Mucosa of descending colon (tissue), 3 donors: ENCODE results near the gene SPDYE5. TPM values are rescaled to one million over a fixed set of nuclear protein-coding genes. Genes with fewer than 3 reads are reported as not detected.
"Not testable (repeated sequence)": the region's sequence is repeated elsewhere in the genome, so short reads cannot be mapped to it uniquely, and the experiment has no call there.

ENCODE experiments used
- ATAC-seq: fragments of 200-7000 bp; cut with Tn5 transposase; one replicate; pipeline ENCODE4 v1.9.1; 2020; ENCODE audit warnings: mild to moderate bottlenecking, moderate library complexity
- DNase-seq, 3 donors: peaks; one replicate each; pipeline ENCODE4 v3.0.0-alpha.2; 2020
- H3K36me3 ChIP-seq: fragments of 200-600 bp; one replicate; pipeline ENCODE4 v1.8.0; 2021; ENCODE audit warnings: low read depth, mild to moderate bottlenecking
- H3K4me1 ChIP-seq: fragments of 200-600 bp; one replicate; pipeline ENCODE4 v1.8.0; 2021; ENCODE audit warnings: low read depth, mild to moderate bottlenecking
- H3K4me3 ChIP-seq: fragments of 200-600 bp; one replicate; pipeline ENCODE4 v1.8.0; 2021; ENCODE audit warnings: mild to moderate bottlenecking
- H3K9me3 ChIP-seq: fragments of 200-600 bp; one replicate; pipeline ENCODE4 v1.8.0; 2021; ENCODE audit warnings: mild to moderate bottlenecking
- intact Hi-C, 2 donors: fragments of 100-400 bp; cut with DNase I in 1 of 2; cut with micrococcal nuclease in 1 of 2; formaldehyde crosslinking; loops; one replicate each; pipeline versions ENCODE4 v1.11.0 to v1.11.1; 2022; cut with DNase I, micrococcal nuclease
- total RNA-seq, 3 donors: library from RNA; stranded (reverse); fragmentation: NEBNext Ultra II Directional in 2 of 3; extraction: Animal tissue kit (Norgen Biotek cat#: 25700) in 2 of 3; gene quantifications; one replicate each; pipeline versions ENCODE4 v1.2.1 to v1.2.4, GENCODE V29; 2021 to 2023
- TF ChIP-seq, protein P1 (sequence below): fragments of 200-600 bp; IDR thresholded peaks from one replicate; pipeline ENCODE4 v1.8.0; 2022; ENCODE audit warnings: antibody characterized with exemption, mild to moderate bottlenecking
- donor health status: DM: no; HTN: no; CAD: no; lungs with moderate emphysema.
- donor health status: DM: no; HTN: no; CAD: no.
- donor health status: DM: no; HTN: yes; CAD: no.

Gene SPDYE5
- total RNA-seq, 3 donors from 2014 or later = 0.17 to 0.38 TPM; not detected in 1

GRCh38 chr7:75521727-75522126, 29.6 kb downstream of the SPDYE5 start:
- H3K4me3 ChIP-seq, H3K4me1 ChIP-seq, intact Hi-C loops, H3K9me3 ChIP-seq, ATAC-seq, H3K36me3 ChIP-seq, DNase-seq: not testable (repeated sequence)

DNA sequence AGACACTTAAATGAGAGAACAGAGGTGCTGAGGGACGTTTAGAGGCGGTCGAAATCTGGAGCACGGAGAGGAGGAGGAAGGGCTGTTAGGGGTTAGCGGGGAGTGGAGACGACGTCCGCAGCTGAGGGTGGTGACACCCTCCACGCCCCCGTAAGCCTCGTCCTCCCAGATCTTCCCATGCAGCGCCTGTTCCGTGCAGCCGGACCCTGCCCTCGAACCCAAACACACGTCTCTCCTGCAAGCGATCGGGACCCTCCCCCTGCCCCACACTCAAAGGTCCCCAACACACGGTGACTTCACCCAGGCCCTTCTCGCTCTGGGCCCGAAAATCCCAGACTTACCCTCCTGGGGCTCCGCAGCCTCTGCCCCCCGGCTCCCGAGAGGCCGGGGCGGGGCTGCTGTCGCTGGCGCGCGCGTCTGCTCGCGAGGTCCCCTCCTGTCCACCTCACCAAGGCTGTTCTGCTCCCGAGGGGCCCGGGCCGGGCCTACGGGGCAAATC, 35.2 kb downstream of the SPDYE5 start:
- peak; percentile 15 to 53 (median 44) for DNase-seq
- ATAC-seq = peak; percentile 27
- intact Hi-C loops, H3K4me1 ChIP-seq, H3K36me3 ChIP-seq, H3K9me3 ChIP-seq: not testable (repeated sequence)
- H3K4me3 ChIP-seq = peak overlapping the region; percentile 93

- Histone ChIP-seq H3K36me3 (no peaks in the 10 kb centered on the region), H3K9me3 (no peaks in the 10 kb centered on the region), H3K4me1 (peaks cover 7% of the 10 kb centered on the region), H3K4me3 (no peak overlapping the region)
- intact Hi-C loops = loop anchor here in 1 of 2 donors (10.0 kb wide), 1 partner anchor 113 kb away; no protein-coding TSS in a partner anchor
- DNase-seq (no peak), ATAC-seq (no peak)
- TF ChIP-seq, protein P1, sequence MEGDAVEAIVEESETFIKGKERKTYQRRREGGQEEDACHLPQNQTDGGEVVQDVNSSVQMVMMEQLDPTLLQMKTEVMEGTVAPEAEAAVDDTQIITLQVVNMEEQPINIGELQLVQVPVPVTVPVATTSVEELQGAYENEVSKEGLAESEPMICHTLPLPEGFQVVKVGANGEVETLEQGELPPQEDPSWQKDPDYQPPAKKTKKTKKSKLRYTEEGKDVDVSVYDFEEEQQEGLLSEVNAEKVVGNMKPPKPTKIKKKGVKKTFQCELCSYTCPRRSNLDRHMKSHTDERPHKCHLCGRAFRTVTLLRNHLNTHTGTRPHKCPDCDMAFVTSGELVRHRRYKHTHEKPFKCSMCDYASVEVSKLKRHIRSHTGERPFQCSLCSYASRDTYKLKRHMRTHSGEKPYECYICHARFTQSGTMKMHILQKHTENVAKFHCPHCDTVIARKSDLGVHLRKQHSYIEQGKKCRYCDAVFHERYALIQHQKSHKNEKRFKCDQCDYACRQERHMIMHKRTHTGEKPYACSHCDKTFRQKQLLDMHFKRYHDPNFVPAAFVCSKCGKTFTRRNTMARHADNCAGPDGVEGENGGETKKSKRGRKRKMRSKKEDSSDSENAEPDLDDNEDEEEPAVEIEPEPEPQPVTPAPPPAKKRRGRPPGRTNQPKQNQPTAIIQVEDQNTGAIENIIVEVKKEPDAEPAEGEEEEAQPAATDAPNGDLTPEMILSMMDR = no peak
Observed at GRCh38 chr7:75531359-75531821, 39.3 kb downstream of the SPDYE5 start.

GRCh38 chr7:75532639-75533038, 40.5 kb downstream of the SPDYE5 start:
- Histone ChIP-seq H3K9me3 (no peaks in the 10 kb centered on the region), H3K4me3 (no peak overlapping the region), H3K4me1 (no peaks in the 10 kb centered on the region), H3K36me3 (no peaks in the 10 kb centered on the region)
- ATAC-seq (no peak), DNase-seq (no peak)
- TF ChIP-seq, protein P1 = no peak
- intact Hi-C loops = loop anchor here in 1 of 2 donors (10.0 kb wide), 1 partner anchor 112 kb away; no protein-coding TSS in a partner anchor

- TF ChIP-seq, protein P1 = no peak
- no peaks in the 10 kb centered on the region for H3K9me3 ChIP-seq
- no peaks in the 10 kb centered on the region for H3K36me3 ChIP-seq
- DNase-seq (no peak), ATAC-seq (no peak)
- intact Hi-C loops = loop anchor here in 1 of 2 donors (10.0 kb wide), 1 partner anchor 111 kb away; no protein-coding TSS in a partner anchor
- H3K4me1 ChIP-seq = no peaks in the 10 kb centered on the region
- H3K4me3 ChIP-seq = no peak overlapping the region
Observed at GRCh38 chr7:75533926-75534325, 41.8 kb downstream of the SPDYE5 start.

GRCh38 chr7:75534727-75535307, 42.7 kb downstream of the SPDYE5 start:
- intact Hi-C loops = loop anchor here in 1 of 2 donors (10.0 kb wide), 1 partner anchor 110 kb away; no protein-coding TSS in a partner anchor
- ATAC-seq (no peak), DNase-seq (no peak)
- H3K4me1 ChIP-seq = no peaks in the 10 kb centered on the region
- H3K4me3 ChIP-seq = no peak overlapping the region
- TF ChIP-seq, protein P1 = no peak
- H3K36me3 ChIP-seq = no peaks in the 10 kb centered on the region
- H3K9me3 ChIP-seq = no peaks in the 10 kb centered on the region
